Gastrocnemius medialis (tissue), 4 donors: ENCODE measurements around the gene PPP1R3E. TPM values are rescaled to one million over a fixed set of nuclear protein-coding genes. Genes with fewer than 3 reads are reported as not detected.
"Not testable (repeated sequence)": the region's sequence is repeated elsewhere in the genome, so short reads cannot be mapped to it uniquely, and the experiment has no call there.

Source experiments
- ATAC-seq, 2 donors: fragments of 150-250 bp; one replicate each; pipeline ENCODE4 v1.9.1; 2016
- DNase-seq, 2 donors: peaks; one replicate each; pipeline ENCODE4 v3.0.0-alpha.2; 2019
- H3K27ac ChIP-seq, 4 donors: fragments of 200-600 bp; sonication (generic); 1 replicate in 1 of 4; 2 replicates in 3 of 4; pipeline ENCODE4 v1.5.1; 2016 to 2018; ENCODE audit warnings: mild to moderate bottlenecking in 2 of 4, moderate library complexity in 1 of 4
- H3K27me3 ChIP-seq, 3 donors: fragments of 200-600 bp; sonication (generic) in 2 of 3; 1 replicate in 1 of 3; 2 replicates in 2 of 3; pipeline versions ENCODE4 v1.5.1 to v1.6.0; 2016 to 2019; ENCODE audit warnings: mild to moderate bottlenecking in 1 of 3, moderate library complexity in 1 of 3
- H3K36me3 ChIP-seq, 2 donors: fragments of 200-600 bp; sonication (generic) in 1 of 2; one replicate each; pipeline ENCODE4 v1.5.1; 2017 to 2018
- H3K4me1 ChIP-seq, 2 donors: fragments of 200-600 bp; sonication (generic) in 1 of 2; one replicate each; pipeline ENCODE4 v1.5.1; 2016 to 2017; ENCODE audit warnings: mild to moderate bottlenecking in 2 of 2
- H3K4me3 ChIP-seq, 4 donors: fragments of 200-600 bp; sonication (generic) in 3 of 4; 1 replicate in 1 of 4; 2 replicates in 3 of 4; pipeline ENCODE4 v1.5.1; 2016 to 2019; ENCODE audit warnings: mild to moderate bottlenecking in 2 of 4
- H3K9me3 ChIP-seq, 3 donors: fragments of 200-600 bp; sonication (generic) in 2 of 3; 1 replicate in 1 of 3; 2 replicates in 2 of 3; pipeline ENCODE4 v1.5.1; 2016 to 2019
- POLR2A ChIP-seq, 2 donors: fragments of 450-650 bp; IDR thresholded peaks; one replicate each; pipeline ENCODE4 v1.6.1; 2017; ENCODE audit warnings: antibody characterized with exemption in 2 of 2, mild to moderate bottlenecking in 2 of 2, moderate library complexity in 2 of 2
- in situ Hi-C, 4 donors: fragments of 200-750 bp; cut with MboI; loops; one replicate each; pipeline versions ENCODE4 v1.15.0 to v1.8.0; 2017; ENCODE audit warnings: low sequenced_read_pairs in 4 of 4
- intact Hi-C: fragments of 100-400 bp; cut with DNase I; formaldehyde crosslinking; loops from one replicate; pipeline ENCODE4 v1.15.1; 2023; ENCODE audit warnings: low total_unique reads
- total RNA-seq, 4 donors: library from RNA; depleted of rRNA; stranded (reverse); fragments of >200 nt; gene quantifications; one replicate each; pipeline versions ENCODE4 v1.1.0 to v1.2.3, GENCODE V29; 2016
- TF ChIP-seq, protein P1 (sequence below), 5 experiments: fragments of 450-650 bp in 3 of 5; fragments of 200-600 bp in 2 of 5; sonication (generic) in 2 of 5; IDR thresholded peaks in 4 of 5; conservative IDR thresholded peaks in 1 of 5; 1 replicate in 4 of 5; 2 replicates in 1 of 5; pipeline ENCODE4 v1.5.1; 2016 to 2019; ENCODE audit warnings: antibody characterized with exemption in 5 of 5, mild to moderate bottlenecking in 3 of 5, moderate library complexity in 3 of 5

The PPP1R3E gene
- total RNA-seq, 4 donors from 2014 or later: 5.9 to 7.9 (median 6.7) TPM

DNA sequence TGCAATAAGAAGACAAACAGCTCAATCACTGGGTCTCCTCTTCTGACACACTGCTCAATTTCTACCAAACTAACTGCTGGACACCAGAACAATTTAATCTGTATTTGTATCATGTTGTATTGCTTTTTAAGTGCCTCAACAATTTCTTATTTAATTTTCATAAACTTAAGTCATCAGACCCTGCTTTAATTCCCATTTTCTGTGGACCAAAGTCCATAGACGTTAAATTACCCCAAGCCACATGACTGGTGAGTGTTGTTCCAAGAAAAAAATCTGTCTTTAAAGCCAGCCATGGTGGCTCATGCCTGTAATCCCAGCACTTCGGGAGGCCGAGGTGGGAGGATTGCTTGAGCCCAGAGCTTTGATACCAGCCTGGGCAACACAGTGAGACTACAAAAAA, 25.5 kb downstream of the PPP1R3E start:
- in situ Hi-C loops: loop anchor here (25.0 kb wide), 2 partner anchors 165 to 690 kb away; partner anchors contain the start of genes ABHD4 (in 2 of the 4), CEBPE (in 2 of the 4), CIROP (in 2 of the 4) and DAD1 (in 2 of the 4)
- Histone ChIP-seq H3K4me3 (no peak overlapping the region), H3K27me3 (no peaks in the 10 kb centered on the region), H3K36me3 (no peaks in the 10 kb centered on the region), H3K4me1 (no peaks in the 10 kb centered on the region), H3K9me3 (no peaks in the 10 kb centered on the region), H3K27ac (no peak overlapping the region)
- DNase-seq (no peak), ATAC-seq (no peak)
- no peak for TF ChIP-seq POLR2A (IDR thresholded peaks at IDR 0.05)
- TF ChIP-seq, protein P1, sequence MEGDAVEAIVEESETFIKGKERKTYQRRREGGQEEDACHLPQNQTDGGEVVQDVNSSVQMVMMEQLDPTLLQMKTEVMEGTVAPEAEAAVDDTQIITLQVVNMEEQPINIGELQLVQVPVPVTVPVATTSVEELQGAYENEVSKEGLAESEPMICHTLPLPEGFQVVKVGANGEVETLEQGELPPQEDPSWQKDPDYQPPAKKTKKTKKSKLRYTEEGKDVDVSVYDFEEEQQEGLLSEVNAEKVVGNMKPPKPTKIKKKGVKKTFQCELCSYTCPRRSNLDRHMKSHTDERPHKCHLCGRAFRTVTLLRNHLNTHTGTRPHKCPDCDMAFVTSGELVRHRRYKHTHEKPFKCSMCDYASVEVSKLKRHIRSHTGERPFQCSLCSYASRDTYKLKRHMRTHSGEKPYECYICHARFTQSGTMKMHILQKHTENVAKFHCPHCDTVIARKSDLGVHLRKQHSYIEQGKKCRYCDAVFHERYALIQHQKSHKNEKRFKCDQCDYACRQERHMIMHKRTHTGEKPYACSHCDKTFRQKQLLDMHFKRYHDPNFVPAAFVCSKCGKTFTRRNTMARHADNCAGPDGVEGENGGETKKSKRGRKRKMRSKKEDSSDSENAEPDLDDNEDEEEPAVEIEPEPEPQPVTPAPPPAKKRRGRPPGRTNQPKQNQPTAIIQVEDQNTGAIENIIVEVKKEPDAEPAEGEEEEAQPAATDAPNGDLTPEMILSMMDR (IDR thresholded peaks at IDR 0.05 in 4 of 5, conservative IDR thresholded peaks at IDR 0.05 in 1 of 5): no peak
- intact Hi-C loops: no loop called here

GRCh38 chr14:23275412-23275811, 27.2 kb downstream of the PPP1R3E start:
- DNase-seq (no peak), ATAC-seq (no peak)
- TF ChIP-seq POLR2A (IDR thresholded peaks at IDR 0.05): no peak
- TF ChIP-seq, protein P1 (IDR thresholded peaks at IDR 0.05 in 4 of 5, conservative IDR thresholded peaks at IDR 0.05 in 1 of 5): no peak
- H3K4me1 ChIP-seq: no peaks in the 10 kb centered on the region
- in situ Hi-C loops: loop anchor here (25.0 kb wide), 2 partner anchors 163 to 688 kb away; partner anchors contain the start of genes ABHD4 (in 2 of the 4), CEBPE (in 2 of the 4), CIROP (in 2 of the 4) and DAD1 (in 2 of the 4)
- H3K27ac ChIP-seq: no peak overlapping the region
- H3K9me3 ChIP-seq: no peaks in the 10 kb centered on the region
- no peaks in the 10 kb centered on the region for H3K27me3 ChIP-seq
- H3K4me3 ChIP-seq: no peak overlapping the region
- intact Hi-C loops: no loop called here
- H3K36me3 ChIP-seq: no peaks in the 10 kb centered on the region

- in situ Hi-C loops: loop anchor here in 2 of 4 donors (10.0 kb wide), 2 partner anchors 106 to 116 kb away; partner anchors contain the start of genes CMTM5 (in 1 of the 2) and IL25 (in 1 of the 2)
- no peaks in the 10 kb centered on the region for H3K4me1 ChIP-seq
- H3K4me3 ChIP-seq: no peak overlapping the region
- TF ChIP-seq POLR2A (IDR thresholded peaks at IDR 0.05): no peak
- TF ChIP-seq, protein P1 (IDR thresholded peaks at IDR 0.05 in 4 of 5, conservative IDR thresholded peaks at IDR 0.05 in 1 of 5): no peak
- H3K9me3 ChIP-seq: no peaks in the 10 kb centered on the region
- DNase-seq: no peak
- H3K27ac ChIP-seq: no peak overlapping the region
- no peaks in the 10 kb centered on the region for H3K27me3 ChIP-seq
- H3K36me3 ChIP-seq: no peaks in the 10 kb centered on the region
- intact Hi-C loops: loop anchor here (5.0 kb wide), 2 partner anchors 58 to 108 kb away; partner anchors contain the start of gene CMTM5
- no peak for ATAC-seq
These were observed 33.5 kb downstream of the PPP1R3E start for GRCh38 chr14:23269193-23269592.

DNA sequence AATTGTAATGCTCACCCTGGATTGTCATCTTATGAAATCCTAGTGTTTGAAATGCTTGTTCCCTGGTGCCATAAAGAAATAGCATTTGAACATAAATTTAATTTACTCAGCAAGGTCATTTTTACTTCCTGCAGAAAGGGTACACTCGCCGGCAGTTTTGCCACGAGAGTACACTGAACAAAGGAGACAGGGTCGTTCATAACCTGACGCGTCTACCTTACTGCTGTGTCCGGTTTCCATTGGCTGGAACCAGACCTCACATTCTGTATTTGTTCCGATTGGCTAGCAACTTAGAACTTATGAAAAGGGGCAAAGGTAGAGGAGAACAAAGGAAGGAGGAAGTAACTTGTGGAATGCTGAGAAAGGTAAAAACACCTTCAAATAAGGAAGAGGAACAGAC, 41.8 kb downstream of the PPP1R3E start:
- H3K27ac ChIP-seq, H3K9me3 ChIP-seq, ATAC-seq, DNase-seq, H3K27me3 ChIP-seq, H3K36me3 ChIP-seq, H3K4me3 ChIP-seq, H3K4me1 ChIP-seq, intact Hi-C loops: not testable (repeated sequence)
- in situ Hi-C loops: loop anchor here in 2 of 4 donors (10.0 kb wide), 2 partner anchors 114 to 124 kb away; partner anchors contain the start of genes CMTM5 (in 1 of the 2) and IL25 (in 1 of the 2)

DNA sequence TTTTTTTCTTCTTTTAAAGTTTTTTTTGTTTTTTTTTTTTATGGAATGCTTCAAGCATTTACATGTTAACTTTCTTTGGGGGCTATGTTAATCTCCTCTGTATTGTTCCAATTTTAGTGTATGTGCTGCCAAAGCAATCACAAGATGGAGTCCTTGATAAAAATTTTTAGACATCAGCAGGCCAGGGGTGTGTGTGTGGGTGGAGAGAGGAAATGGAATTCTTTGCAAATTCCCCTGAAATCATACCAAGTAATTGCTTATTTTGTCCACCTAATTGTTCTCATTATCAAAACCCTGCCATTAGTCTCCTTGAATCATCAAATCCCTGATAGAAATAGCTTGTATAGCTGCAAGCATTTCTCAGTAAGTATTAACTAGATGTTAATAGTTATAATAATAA, 43.2 kb downstream of the PPP1R3E start:
- no peak for ATAC-seq
- Histone ChIP-seq H3K9me3 (no peaks in the 10 kb centered on the region), H3K27ac (no peak overlapping the region), H3K4me3 (no peak overlapping the region), H3K27me3 (peaks cover 3 to 5% (median 5%) of the 10 kb centered on the region in 3 donors), H3K36me3 (no peaks in the 10 kb centered on the region), H3K4me1 (no peaks in the 10 kb centered on the region)
- TF ChIP-seq POLR2A (IDR thresholded peaks at IDR 0.05): no peak
- TF ChIP-seq, protein P1 (IDR thresholded peaks at IDR 0.05 in 4 of 5, conservative IDR thresholded peaks at IDR 0.05 in 1 of 5): no peak
- in situ Hi-C loops (no loop called here), intact Hi-C loops (no loop called here)
- DNase-seq: no peak
